ENCODE data around the gene GOLGA6L10. TPM values are rescaled to one million over a fixed set of nuclear protein-coding genes. Genes with fewer than 3 reads are reported as not detected.
"Not testable (repeated sequence)": the region's sequence is repeated elsewhere in the genome, so short reads cannot be mapped to it uniquely, and the experiment has no call there.

The GOLGA6L10 gene
- total and polyA plus RNA-seq, 2 experiments from 2014 or later, result 0.07 to 0.23 TPM

- TF ChIP-seq, protein P1, sequence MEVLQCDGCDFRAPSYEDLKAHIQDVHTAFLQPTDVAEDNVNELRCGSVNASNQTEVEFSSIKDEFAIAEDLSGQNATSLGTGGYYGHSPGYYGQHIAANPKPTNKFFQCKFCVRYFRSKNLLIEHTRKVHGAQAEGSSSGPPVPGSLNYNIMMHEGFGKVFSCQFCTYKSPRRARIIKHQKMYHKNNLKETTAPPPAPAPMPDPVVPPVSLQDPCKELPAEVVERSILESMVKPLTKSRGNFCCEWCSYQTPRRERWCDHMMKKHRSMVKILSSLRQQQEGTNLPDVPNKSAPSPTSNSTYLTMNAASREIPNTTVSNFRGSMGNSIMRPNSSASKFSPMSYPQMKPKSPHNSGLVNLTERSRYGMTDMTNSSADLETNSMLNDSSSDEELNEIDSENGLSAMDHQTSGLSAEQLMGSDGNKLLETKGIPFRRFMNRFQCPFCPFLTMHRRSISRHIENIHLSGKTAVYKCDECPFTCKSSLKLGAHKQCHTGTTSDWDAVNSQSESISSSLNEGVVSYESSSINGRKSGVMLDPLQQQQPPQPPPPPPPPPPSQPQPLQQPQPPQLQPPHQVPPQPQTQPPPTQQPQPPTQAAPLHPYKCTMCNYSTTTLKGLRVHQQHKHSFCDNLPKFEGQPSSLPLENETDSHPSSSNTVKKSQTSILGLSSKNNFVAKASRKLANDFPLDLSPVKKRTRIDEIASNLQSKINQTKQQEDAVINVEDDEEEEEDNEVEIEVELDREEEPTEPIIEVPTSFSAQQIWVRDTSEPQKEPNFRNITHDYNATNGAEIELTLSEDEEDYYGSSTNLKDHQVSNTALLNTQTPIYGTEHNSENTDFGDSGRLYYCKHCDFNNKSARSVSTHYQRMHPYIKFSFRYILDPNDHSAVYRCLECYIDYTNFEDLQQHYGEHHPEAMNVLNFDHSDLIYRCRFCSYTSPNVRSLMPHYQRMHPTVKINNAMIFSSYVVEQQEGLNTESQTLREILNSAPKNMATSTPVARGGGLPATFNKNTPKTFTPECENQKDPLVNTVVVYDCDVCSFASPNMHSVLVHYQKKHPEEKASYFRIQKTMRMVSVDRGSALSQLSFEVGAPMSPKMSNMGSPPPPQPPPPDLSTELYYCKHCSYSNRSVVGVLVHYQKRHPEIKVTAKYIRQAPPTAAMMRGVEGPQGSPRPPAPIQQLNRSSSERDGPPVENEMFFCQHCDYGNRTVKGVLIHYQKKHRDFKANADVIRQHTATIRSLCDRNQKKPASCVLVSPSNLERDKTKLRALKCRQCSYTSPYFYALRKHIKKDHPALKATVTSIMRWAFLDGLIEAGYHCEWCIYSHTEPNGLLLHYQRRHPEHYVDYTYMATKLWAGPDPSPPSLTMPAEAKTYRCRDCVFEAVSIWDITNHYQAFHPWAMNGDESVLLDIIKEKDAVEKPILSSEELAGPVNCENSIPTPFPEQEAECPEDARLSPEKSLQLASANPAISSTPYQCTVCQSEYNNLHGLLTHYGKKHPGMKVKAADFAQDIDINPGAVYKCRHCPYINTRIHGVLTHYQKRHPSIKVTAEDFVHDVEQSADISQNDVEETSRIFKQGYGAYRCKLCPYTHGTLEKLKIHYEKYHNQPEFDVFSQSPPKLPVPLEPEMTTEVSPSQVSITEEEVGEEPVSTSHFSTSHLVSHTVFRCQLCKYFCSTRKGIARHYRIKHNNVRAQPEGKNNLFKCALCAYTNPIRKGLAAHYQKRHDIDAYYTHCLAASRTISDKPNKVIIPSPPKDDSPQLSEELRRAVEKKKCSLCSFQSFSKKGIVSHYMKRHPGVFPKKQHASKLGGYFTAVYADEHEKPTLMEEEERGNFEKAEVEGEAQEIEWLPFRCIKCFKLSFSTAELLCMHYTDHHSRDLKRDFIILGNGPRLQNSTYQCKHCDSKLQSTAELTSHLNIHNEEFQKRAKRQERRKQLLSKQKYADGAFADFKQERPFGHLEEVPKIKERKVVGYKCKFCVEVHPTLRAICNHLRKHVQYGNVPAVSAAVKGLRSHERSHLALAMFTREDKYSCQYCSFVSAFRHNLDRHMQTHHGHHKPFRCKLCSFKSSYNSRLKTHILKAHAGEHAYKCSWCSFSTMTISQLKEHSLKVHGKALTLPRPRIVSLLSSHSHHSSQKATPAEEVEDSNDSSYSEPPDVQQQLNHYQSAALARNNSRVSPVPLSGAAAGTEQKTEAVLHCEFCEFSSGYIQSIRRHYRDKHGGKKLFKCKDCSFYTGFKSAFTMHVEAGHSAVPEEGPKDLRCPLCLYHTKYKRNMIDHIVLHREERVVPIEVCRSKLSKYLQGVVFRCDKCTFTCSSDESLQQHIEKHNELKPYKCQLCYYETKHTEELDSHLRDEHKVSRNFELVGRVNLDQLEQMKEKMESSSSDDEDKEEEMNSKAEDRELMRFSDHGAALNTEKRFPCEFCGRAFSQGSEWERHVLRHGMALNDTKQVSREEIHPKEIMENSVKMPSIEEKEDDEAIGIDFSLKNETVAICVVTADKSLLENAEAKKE (CRISPR knock-in tag; IDR thresholded peaks at IDR 0.05), result no peak
Measured at GRCh38 chr15:82397817-82398216, 48.5 kb upstream of the GOLGA6L10 start (continued).

GRCh38 chr15:82395788-82396187 is 46.5 kb upstream of the GOLGA6L10 start:
- not testable (repeated sequence) for H3K4me3 Mint-ChIP-seq, ATAC-seq
- peaks cover 36% of the 10 kb centered on the region for H3K4me1 Mint-ChIP-seq

DNA sequence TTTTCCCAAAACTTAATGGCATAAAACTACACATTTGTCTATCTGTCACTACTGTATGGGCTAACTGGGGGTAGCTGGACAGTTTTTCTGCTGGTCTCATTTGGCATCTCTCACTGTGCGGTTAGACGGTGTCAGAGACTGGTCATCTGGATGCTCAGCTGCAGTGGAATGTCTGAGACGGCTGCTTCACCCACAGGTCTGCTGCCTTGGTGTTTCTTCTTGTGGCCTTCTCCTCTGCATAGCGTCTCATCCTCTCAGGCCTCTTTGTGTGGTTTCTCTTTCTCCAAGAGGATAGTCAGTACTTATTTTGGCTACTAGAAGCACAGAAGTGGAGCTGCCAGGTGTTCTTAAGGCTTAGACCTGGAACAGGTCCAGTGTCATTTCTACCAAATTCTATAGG is 44.4 kb upstream of the GOLGA6L10 start:
- H3F3A ChIP-seq (replicated peaks; ENCODE audit: low read depth), result no peaks in the 10 kb centered on the region
- H3K27me3 ChIP-seq (ENCODE audit: insufficient read depth), result no peaks in the 10 kb centered on the region
- H3K4me1 ChIP-seq (ENCODE audit: insufficient read depth), result peaks cover 34% of the 10 kb centered on the region
- no peaks in the 10 kb centered on the region for H3K36me3 ChIP-seq (ENCODE audit: insufficient read depth)
- no peaks in the 10 kb centered on the region; the same call in 1 of the 2 replicates for H4K20me1 ChIP-seq (replicated peaks; ENCODE audit: insufficient read depth)
- H3K79me2 ChIP-seq (replicated peaks; ENCODE audit: insufficient read depth), result peaks cover 89% of the 10 kb centered on the region
- no peaks in the 10 kb centered on the region for H3K9me2 ChIP-seq (ENCODE audit: insufficient read depth)
- H2AFZ ChIP-seq, result no peak overlapping the region
- H3K4me2 ChIP-seq, result no peak overlapping the region
- H3K9me3 Mint-ChIP-seq, result no peaks in the 10 kb centered on the region
- peaks cover 40% of the 10 kb centered on the region for H3K4me1 Mint-ChIP-seq
- peaks cover 9% of the 10 kb centered on the region; the same call in 2 of the 3 replicates for H3K36me3 Mint-ChIP-seq (ENCODE audit: low read depth)
- H3K27ac ChIP-seq (ENCODE audit: low read depth), result no peak overlapping the region; the same call in 1 of the 2 replicates
- DNase-seq (ENCODE audit: low spot score), result no peak
- H3K4me3 Mint-ChIP-seq, result no peak overlapping the region
- peaks cover 4% of the 10 kb centered on the region for H3K27me3 Mint-ChIP-seq (ENCODE audit: insufficient read depth, low read depth, poor library complexity)
- H3K27ac Mint-ChIP-seq, result no peak overlapping the region
- no peak overlapping the region for H3K4me3 ChIP-seq
- ATAC-seq, result no peak
- TF ChIP-seq STAT1 (IDR thresholded peaks at IDR 0.05; ENCODE audit: unreplicated experiment) (no peak), JUNB (IDR thresholded peaks at IDR 0.05; ENCODE audit: unreplicated experiment) (no peak), ZNF331 (CRISPR knock-in tag; IDR thresholded peaks at IDR 0.05; ENCODE audit: low read depth) (no peak), NANOG (IDR thresholded peaks at IDR 0.05; ENCODE audit: borderline replicate concordance) (no peak)
- TF ChIP-seq, protein P1 (CRISPR knock-in tag; IDR thresholded peaks at IDR 0.05), result no peak

More at GRCh38 chr15:82395788-82396187, 46.5 kb upstream of the GOLGA6L10 start:
- not testable (repeated sequence) for H3K9me2 ChIP-seq (ENCODE audit: insufficient read depth); H3K36me3 ChIP-seq (ENCODE audit: insufficient read depth); H3K27ac ChIP-seq (ENCODE audit: low read depth); H3F3A ChIP-seq (replicated peaks; ENCODE audit: low read depth); H3K4me3 ChIP-seq; H2AFZ ChIP-seq; DNase-seq (ENCODE audit: low spot score); H3K27ac Mint-ChIP-seq; H3K27me3 ChIP-seq (ENCODE audit: insufficient read depth); H3K36me3 Mint-ChIP-seq (ENCODE audit: low read depth); H3K4me2 ChIP-seq; H3K9me3 Mint-ChIP-seq; H3K27me3 Mint-ChIP-seq (ENCODE audit: insufficient read depth, low read depth, poor library complexity)
- Histone ChIP-seq H3K4me1 (ENCODE audit: insufficient read depth) (peaks cover 31% of the 10 kb centered on the region), H3K79me2 (replicated peaks; ENCODE audit: insufficient read depth) (peaks cover 91% of the 10 kb centered on the region), H4K20me1 (replicated peaks; ENCODE audit: insufficient read depth) (peaks cover 10% of the 10 kb centered on the region; the same call in 1 of the 2 replicates)

Measured in GM23338 (cell line).